Endothelial cell (in vitro differentiated cells): ENCODE measurements around the gene CCDC187. TPM values are rescaled to one million over a fixed set of nuclear protein-coding genes. Genes with fewer than 3 reads are reported as not detected.

ENCODE experiments used
- DNase-seq: peaks from one replicate; pipeline ENCODE4 v3.0.0; 2021; ENCODE audit warnings: low spot score
- H3K27ac Mint-ChIP-seq: one replicate; pipeline ENCODE4 v1.8.0; 2021; ENCODE audit warnings: mixed read lengths, inconsistent platforms; ENCODE audit not compliant: unreplicated experiment
- H3K27me3 Mint-ChIP-seq: one replicate; pipeline ENCODE4 v1.8.0; 2021; ENCODE audit warnings: mild to moderate bottlenecking, moderate library complexity, mixed read lengths, inconsistent platforms; ENCODE audit not compliant: unreplicated experiment
- H3K36me3 Mint-ChIP-seq: one replicate; pipeline ENCODE4 v1.8.0; 2021; ENCODE audit warnings: mild to moderate bottlenecking, low read depth, mixed read lengths, inconsistent platforms; ENCODE audit not compliant: unreplicated experiment
- H3K4me1 Mint-ChIP-seq: one replicate; pipeline ENCODE4 v1.8.0; 2021; ENCODE audit warnings: mild to moderate bottlenecking, mixed read lengths, inconsistent platforms; ENCODE audit not compliant: unreplicated experiment
- H3K4me3 Mint-ChIP-seq: one replicate; pipeline ENCODE4 v1.8.0; 2021; ENCODE audit warnings: mild to moderate bottlenecking, mixed read lengths, inconsistent platforms; ENCODE audit not compliant: unreplicated experiment
- H3K9me3 Mint-ChIP-seq: one replicate; pipeline ENCODE4 v1.8.0; 2021; ENCODE audit warnings: mixed read lengths, inconsistent platforms; ENCODE audit not compliant: unreplicated experiment
- total RNA-seq: library from RNA; stranded (reverse); fragmentation: NEBNext Ultra II Directional; extraction: Animal tissue kit (Norgen Biotek cat#: 25700); gene quantifications from one replicate; pipeline ENCODE4 v1.2.1, GENCODE V29; 2021; ENCODE audit not compliant: unreplicated experiment
- TF ChIP-seq, protein P1 (sequence below): fragments of 200-600 bp; sonication (generic); IDR thresholded peaks from one replicate; pipeline ENCODE4 v1.5.0; 2021; ENCODE audit warnings: antibody characterized with exemption; ENCODE audit not compliant: unreplicated experiment

Gene CCDC187
- total RNA-seq, 1 donor from 2014 or later, result 0.05 TPM

DNA sequence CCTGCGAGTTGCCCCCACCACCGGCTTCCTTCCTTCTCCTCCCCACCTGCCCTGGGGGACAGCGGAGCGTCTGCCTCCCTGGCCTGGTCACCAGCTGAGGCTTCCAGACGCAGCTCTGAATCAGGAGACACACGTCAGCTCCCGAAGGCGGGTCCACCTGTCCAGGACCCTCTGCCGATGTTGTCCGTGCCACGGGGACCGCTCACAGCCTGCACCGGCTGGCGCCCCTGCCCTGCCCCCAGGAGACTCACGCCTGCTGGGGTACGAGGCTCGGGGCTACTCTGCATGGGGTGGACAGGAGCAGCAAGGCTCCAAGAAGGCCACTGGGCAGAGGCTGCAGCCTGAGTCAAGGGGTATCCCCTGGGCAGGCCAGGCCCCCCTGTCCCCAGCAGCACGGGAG, 1.9 kb upstream of the CCDC187 start:
- no peaks in the 10 kb centered on the region for H3K9me3 Mint-ChIP-seq
- no peak overlapping the region for H3K4me3 Mint-ChIP-seq
- H3K36me3 Mint-ChIP-seq, result no peaks in the 10 kb centered on the region
- TF ChIP-seq, protein P1, sequence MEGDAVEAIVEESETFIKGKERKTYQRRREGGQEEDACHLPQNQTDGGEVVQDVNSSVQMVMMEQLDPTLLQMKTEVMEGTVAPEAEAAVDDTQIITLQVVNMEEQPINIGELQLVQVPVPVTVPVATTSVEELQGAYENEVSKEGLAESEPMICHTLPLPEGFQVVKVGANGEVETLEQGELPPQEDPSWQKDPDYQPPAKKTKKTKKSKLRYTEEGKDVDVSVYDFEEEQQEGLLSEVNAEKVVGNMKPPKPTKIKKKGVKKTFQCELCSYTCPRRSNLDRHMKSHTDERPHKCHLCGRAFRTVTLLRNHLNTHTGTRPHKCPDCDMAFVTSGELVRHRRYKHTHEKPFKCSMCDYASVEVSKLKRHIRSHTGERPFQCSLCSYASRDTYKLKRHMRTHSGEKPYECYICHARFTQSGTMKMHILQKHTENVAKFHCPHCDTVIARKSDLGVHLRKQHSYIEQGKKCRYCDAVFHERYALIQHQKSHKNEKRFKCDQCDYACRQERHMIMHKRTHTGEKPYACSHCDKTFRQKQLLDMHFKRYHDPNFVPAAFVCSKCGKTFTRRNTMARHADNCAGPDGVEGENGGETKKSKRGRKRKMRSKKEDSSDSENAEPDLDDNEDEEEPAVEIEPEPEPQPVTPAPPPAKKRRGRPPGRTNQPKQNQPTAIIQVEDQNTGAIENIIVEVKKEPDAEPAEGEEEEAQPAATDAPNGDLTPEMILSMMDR, result no peak
- no peaks in the 10 kb centered on the region for H3K27me3 Mint-ChIP-seq
- H3K4me1 Mint-ChIP-seq, result no peaks in the 10 kb centered on the region
- H3K27ac Mint-ChIP-seq, result no peak overlapping the region
- no peak for DNase-seq

DNA sequence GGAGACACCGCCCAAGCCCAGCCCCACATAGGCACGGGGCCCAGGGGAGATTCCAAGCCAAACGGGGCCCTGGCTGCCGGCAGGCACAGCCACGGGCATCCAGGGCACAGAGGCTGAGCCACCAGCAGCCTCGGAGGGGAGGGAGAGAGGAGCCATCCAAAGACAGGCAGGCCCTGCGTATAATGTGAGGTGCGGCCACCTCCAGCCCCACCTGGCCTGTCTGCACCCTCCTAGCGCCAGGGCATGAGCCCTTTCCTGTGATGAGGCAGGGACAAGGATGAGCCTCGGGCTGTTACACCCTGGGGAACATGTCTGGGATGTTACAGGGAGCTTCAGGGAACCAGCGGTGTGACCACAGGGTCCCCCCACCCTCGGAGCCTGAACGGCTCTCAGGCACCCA, 1.1 kb upstream of the CCDC187 start:
- no peaks in the 10 kb centered on the region for H3K4me1 Mint-ChIP-seq
- H3K27ac Mint-ChIP-seq, result no peak overlapping the region
- DNase-seq, result no peak
- H3K27me3 Mint-ChIP-seq, result no peaks in the 10 kb centered on the region
- TF ChIP-seq, protein P1, result no peak
- H3K9me3 Mint-ChIP-seq, result no peaks in the 10 kb centered on the region
- no peak overlapping the region for H3K4me3 Mint-ChIP-seq
- no peaks in the 10 kb centered on the region for H3K36me3 Mint-ChIP-seq

DNA sequence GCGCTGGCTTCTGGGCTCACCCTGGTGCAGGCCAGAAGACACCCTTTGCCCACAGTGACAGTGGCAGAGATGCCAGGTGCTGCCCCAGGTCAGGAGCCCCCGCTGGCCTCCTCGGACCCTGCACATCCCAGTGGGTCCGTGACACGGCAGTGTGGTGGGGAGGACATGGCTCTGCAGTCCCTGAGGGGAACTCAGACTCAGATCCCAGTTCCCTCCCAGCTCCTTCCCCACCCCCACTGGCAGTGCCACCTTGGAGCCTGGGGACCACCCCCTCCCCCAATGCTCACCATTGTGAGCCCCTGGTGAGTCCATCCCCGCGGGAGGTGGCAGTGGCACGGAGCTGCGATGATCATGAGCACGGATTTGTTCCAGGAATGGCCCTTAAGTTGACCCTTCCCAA, 562 bp upstream of the CCDC187 start:
- Mint-ChIP-seq H3K4me3 (no peak overlapping the region), H3K9me3 (no peaks in the 10 kb centered on the region), H3K36me3 (no peaks in the 10 kb centered on the region), H3K27ac (no peak overlapping the region), H3K4me1 (no peaks in the 10 kb centered on the region), H3K27me3 (no peaks in the 10 kb centered on the region)
- no peak for DNase-seq
- TF ChIP-seq, protein P1, result no peak

DNA sequence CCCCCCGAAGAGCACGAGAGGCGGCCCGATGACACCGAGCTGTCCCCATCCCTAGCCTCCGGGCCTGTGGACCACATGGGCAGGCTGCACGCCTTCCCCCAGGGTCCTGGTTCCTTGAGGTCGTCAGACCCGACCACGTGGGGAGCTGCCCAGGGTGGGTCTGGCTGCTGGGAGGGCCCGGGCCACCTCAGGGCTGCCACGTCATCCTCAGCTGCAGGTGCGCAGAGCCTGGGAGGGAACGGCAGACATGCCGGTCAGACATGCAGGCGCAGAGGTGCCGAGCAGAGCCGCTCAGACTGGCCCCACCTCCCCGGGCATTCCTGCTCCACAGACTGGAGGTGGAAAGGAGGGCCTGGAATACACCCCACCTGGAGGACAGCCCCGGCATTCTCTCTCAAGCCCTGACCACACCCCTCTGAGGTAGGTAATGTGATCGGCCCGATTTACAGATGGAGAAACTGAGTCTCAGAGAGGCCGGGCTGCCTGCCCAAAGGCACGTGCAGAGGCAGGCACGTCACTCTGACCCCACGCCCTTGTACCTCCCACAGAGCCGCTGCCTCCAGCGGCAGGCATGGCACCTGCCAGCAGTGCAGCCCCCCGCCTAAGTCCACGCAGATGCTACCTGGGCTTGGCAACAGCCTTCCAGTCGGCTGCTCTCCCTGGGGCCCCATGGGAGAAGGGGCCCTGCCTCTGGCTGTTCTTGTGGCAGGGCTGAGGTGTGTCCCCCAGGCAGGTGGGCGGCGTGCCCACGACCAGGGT, 649 bp downstream of the CCDC187 start:
- H3K27ac Mint-ChIP-seq, result no peak overlapping the region
- no peaks in the 10 kb centered on the region for H3K9me3 Mint-ChIP-seq
- no peaks in the 10 kb centered on the region for H3K4me1 Mint-ChIP-seq
- no peak overlapping the region for H3K4me3 Mint-ChIP-seq
- H3K36me3 Mint-ChIP-seq, result no peaks in the 10 kb centered on the region
- H3K27me3 Mint-ChIP-seq, result peaks cover 1% of the 10 kb centered on the region
- no peak for DNase-seq
- TF ChIP-seq, protein P1, result no peak

DNA sequence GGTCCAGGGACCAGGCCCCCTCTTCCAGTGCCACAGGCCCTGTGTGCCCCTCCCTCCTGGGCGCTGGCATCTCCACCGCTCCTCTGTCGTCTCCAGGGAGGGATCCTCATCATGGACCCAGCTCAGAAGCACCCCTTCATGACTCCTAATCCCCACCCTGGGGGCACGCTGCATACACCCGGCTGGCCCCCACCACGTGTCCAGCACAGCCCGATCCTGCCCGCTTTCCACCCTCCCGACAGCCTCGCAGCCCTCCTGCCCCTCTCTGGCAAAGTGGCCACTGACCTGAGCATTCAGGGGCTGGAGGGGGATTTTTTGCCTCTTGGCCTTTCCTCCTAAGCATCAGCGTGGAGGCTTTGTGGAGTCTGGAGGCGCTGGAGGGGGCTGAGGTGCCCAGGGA, 1.4 kb downstream of the CCDC187 start:
- TF ChIP-seq, protein P1, result no peak
- no peak overlapping the region for H3K27ac Mint-ChIP-seq
- H3K36me3 Mint-ChIP-seq, result no peaks in the 10 kb centered on the region
- H3K9me3 Mint-ChIP-seq, result no peaks in the 10 kb centered on the region
- no peak overlapping the region for H3K4me3 Mint-ChIP-seq
- H3K27me3 Mint-ChIP-seq, result peaks cover 1% of the 10 kb centered on the region
- no peak for DNase-seq
- no peaks in the 10 kb centered on the region for H3K4me1 Mint-ChIP-seq
